CD4-positive, alpha-beta T cell (primary cell): Measurements from ENCODE around the gene PPARD. TPM values are rescaled to one million over a fixed set of nuclear protein-coding genes. Genes with fewer than 3 reads are reported as not detected.

Source experiments
- ATAC-seq: fragments of 200-7000 bp; cut with Tn5 transposase; one replicate; pipeline ENCODE4 v1.10.0; 2022; ENCODE audit warnings: mild to moderate bottlenecking; ENCODE audit not compliant: poor library complexity
- CTCF ChIA-PET: fragments of 350-600 bp; sonication (Branson Sonifier 250); formaldehyde crosslinking; loops from one replicate; lab custom pipeline; 2021; ENCODE audit warnings: antibody characterized with exemption, inconsistent platforms; lab: Charles Lee
- POLR2A ChIA-PET: fragments of 350-600 bp; sonication (Branson Sonifier 250); formaldehyde crosslinking; loops from one replicate; lab custom pipeline; 2021; ENCODE audit warnings: antibody characterized with exemption, inconsistent platforms; lab: Charles Lee
- DNase-seq, 14 experiments: peaks; one replicate each; pipeline ENCODE4 v3.0.0-alpha.2; 2013 to 2020; ENCODE audit warnings: mixed read lengths in 2 of 14
- H3K27ac ChIP-seq, 2 donors: one replicate each; pipeline versions ENCODE4 v1.5.1 to v1.7.0; 2013; ENCODE audit warnings: low read length in 2 of 2, low read depth in 1 of 2, mild to moderate bottlenecking in 1 of 2
- H3K27me3 ChIP-seq, 2 experiments: 1 replicate in 1 of 2; 2 replicates in 1 of 2; pipeline versions ENCODE4 v1.6.1 to v1.7.0; 2013; ENCODE audit warnings: low read length in 2 of 2, control low read depth in 1 of 2, mild to moderate bottlenecking in 1 of 2, moderate library complexity in 1 of 2; ENCODE audit not compliant: insufficient read depth in 2 of 2, control insufficient read depth in 1 of 2
- H3K36me3 ChIP-seq: one replicate; pipeline ENCODE4 v1.6.1; 2013; ENCODE audit warnings: low read length, control low read depth; ENCODE audit not compliant: insufficient read depth
- H3K4me1 ChIP-seq: one replicate; pipeline ENCODE4 v1.6.1; 2013; ENCODE audit warnings: low read length, control low read depth; ENCODE audit not compliant: insufficient read depth
- H3K4me3 ChIP-seq: one replicate; pipeline ENCODE4 v1.5.1; 2013; ENCODE audit warnings: mild to moderate bottlenecking, low read length, moderate library complexity
- H3K9me3 ChIP-seq, 2 experiments: 1 replicate in 1 of 2; 2 replicates in 1 of 2; pipeline versions ENCODE4 v1.6.1 to v1.7.0; 2013; ENCODE audit warnings: low read length in 2 of 2, mild to moderate bottlenecking in 2 of 2, control low read depth in 1 of 2, moderate library complexity in 1 of 2; ENCODE audit not compliant: control insufficient read depth in 1 of 2, insufficient read depth in 1 of 2
- H3K27ac Mint-ChIP-seq: one replicate; pipeline ENCODE4 v1.8.0; 2020; ENCODE audit warnings: mixed read lengths
- H3K27me3 Mint-ChIP-seq: one replicate; pipeline ENCODE4 v1.8.0; 2021; ENCODE audit warnings: mixed read lengths
- H3K36me3 Mint-ChIP-seq: one replicate; pipeline ENCODE4 v1.8.0; 2021; ENCODE audit warnings: low read depth, mixed read lengths
- H3K4me1 Mint-ChIP-seq: one replicate; pipeline ENCODE4 v1.8.0; 2021; ENCODE audit warnings: low read depth, mixed read lengths
- H3K4me3 Mint-ChIP-seq: one replicate; pipeline ENCODE4 v1.8.0; 2020; ENCODE audit warnings: mild to moderate bottlenecking, mixed read lengths
- H3K9me3 Mint-ChIP-seq: one replicate; pipeline ENCODE4 v1.8.0; 2020; ENCODE audit warnings: mixed read lengths
- CTCF ChIP-seq: fragments of 200-600 bp; IDR thresholded peaks from one replicate; pipeline ENCODE4 v1.8.0; 2022; ENCODE audit warnings: antibody characterized with exemption, mild to moderate bottlenecking
- intact Hi-C, 2 experiments: fragments of 100-400 bp; cut with DNase I in 1 of 2; cut with micrococcal nuclease in 1 of 2; formaldehyde crosslinking; loops; one replicate each; pipeline versions ENCODE4 v1.15.1 to v1.9.0; 2023 to 2025; cut with DNase I, micrococcal nuclease
- total RNA-seq, 174 experiments: library from RNA in 2 of 174; stranded (reverse) in 2 of 174; gene quantifications; one replicate each; pipeline ENCODE4 v1.2.3 and lab custom pipeline; 2021 to 2026

Gene PPARD
- total RNA-seq, 2 experiments from 2014 or later: 34.1 to 37.0 TPM

- peak in 1 of 14 experiments; percentile 15 for DNase-seq
- POLR2A ChIA-PET: interaction anchor here (0.6 to 2.6 kb wide), 3 partner anchors 31 to 115 kb away, joined by 3 to 9 read pairs (median 4); no protein-coding TSS in a partner anchor
- no peaks in the 10 kb centered on the region for H3K9me3 Mint-ChIP-seq
Measured at GRCh38 chr6:35417979-35418661, 75.8 kb downstream of the PPARD start.

GRCh38 chr6:35419417-35419816 is 77.1 kb downstream of the PPARD start:
- H3K27me3 Mint-ChIP-seq: no peaks in the 10 kb centered on the region
- DNase-seq (peak in 6 of 14 experiments; percentile 4 to 35 (median 29)), ATAC-seq (peak; percentile 71)
- ChIA-PET POLR2A (interaction anchor here (1.0 to 2.6 kb wide), 6 partner anchors 11 to 87 kb away, joined by 4 to 9 read pairs (median 4); partner anchors contain the start of gene RPL10A), CTCF (interaction anchor here (0.7 kb wide), 1 partner anchor 30 kb away, joined by 3 read pairs; no protein-coding TSS in a partner anchor)
- no peaks in the 10 kb centered on the region for H3K27me3 ChIP-seq
- H3K4me1 Mint-ChIP-seq: peaks cover 35% of the 10 kb centered on the region
- peaks cover 38% of the 10 kb centered on the region for H3K4me1 ChIP-seq
- H3K9me3 Mint-ChIP-seq: no peaks in the 10 kb centered on the region
- intact Hi-C loops: loop anchor here in 1 of 2 experiments (1.0 to 5.0 kb wide), 2 partner anchors 33 to 49 kb away; partner anchors contain the start of genes FANCE and RPL10A
- no peaks in the 10 kb centered on the region for H3K9me3 ChIP-seq
- TF ChIP-seq CTCF: peak; percentile 26
- H3K27ac ChIP-seq: peak overlapping the region; percentile 7 to 28
- H3K4me3 Mint-ChIP-seq: peak overlapping the region; percentile 39
- H3K4me3 ChIP-seq: no peak overlapping the region
- peak overlapping the region; percentile 79 for H3K27ac Mint-ChIP-seq
- H3K36me3 ChIP-seq: peaks cover 48% of the 10 kb centered on the region
- H3K36me3 Mint-ChIP-seq: peaks cover 78% of the 10 kb centered on the region

More at GRCh38 chr6:35417979-35418661, 75.8 kb downstream of the PPARD start:
- ATAC-seq: no peak
- H3K27me3 Mint-ChIP-seq: no peaks in the 10 kb centered on the region
- TF ChIP-seq CTCF: no peak
- Histone ChIP-seq H3K27me3 (no peaks in the 10 kb centered on the region), H3K4me3 (no peak overlapping the region), H3K4me1 (peaks cover 40% of the 10 kb centered on the region), H3K27ac (peak overlapping the region; percentile 9 to 30), H3K36me3 (peaks cover 48% of the 10 kb centered on the region), H3K9me3 (no peaks in the 10 kb centered on the region)
- H3K27ac Mint-ChIP-seq: peak overlapping the region; percentile 79
- peaks cover 38% of the 10 kb centered on the region for H3K4me1 Mint-ChIP-seq
- CTCF ChIA-PET: interaction anchor here (0.7 kb wide), 1 partner anchor 115 kb away, joined by 3 read pairs; no protein-coding TSS in a partner anchor
- intact Hi-C loops: loop anchor here in 1 of 2 experiments (5.0 kb wide), 1 partner anchor 34 kb away; the partner anchor contains the start of gene FANCE
- no peak overlapping the region for H3K4me3 Mint-ChIP-seq
- peaks cover 78% of the 10 kb centered on the region for H3K36me3 Mint-ChIP-seq

- no peak for ATAC-seq
- H3K9me3 ChIP-seq: no peaks in the 10 kb centered on the region
- H3K4me1 Mint-ChIP-seq: peaks cover 30% of the 10 kb centered on the region
- no peaks in the 10 kb centered on the region for H3K9me3 Mint-ChIP-seq
- H3K4me3 ChIP-seq: no peak overlapping the region
- ChIA-PET CTCF (interaction anchor here (1.3 kb wide), 1 partner anchor 29 kb away, joined by 3 read pairs; no protein-coding TSS in a partner anchor), POLR2A (interaction anchor here (1.0 to 2.6 kb wide), 6 partner anchors 12 to 88 kb away, joined by 4 to 9 read pairs (median 4); partner anchors contain the start of gene RPL10A)
- H3K4me1 ChIP-seq: peaks cover 34% of the 10 kb centered on the region
- intact Hi-C loops: loop anchor here in 1 of 2 experiments (1.0 to 5.0 kb wide), 2 partner anchors 32 to 48 kb away; partner anchors contain the start of genes FANCE and RPL10A
- no peaks in the 10 kb centered on the region for H3K27me3 ChIP-seq
- H3K27ac Mint-ChIP-seq: peak overlapping the region; percentile 79
- no peak overlapping the region for H3K27ac ChIP-seq
- H3K27me3 Mint-ChIP-seq: no peaks in the 10 kb centered on the region
- no peak for TF ChIP-seq CTCF
- H3K4me3 Mint-ChIP-seq: no peak overlapping the region
- no peak for DNase-seq
- H3K36me3 ChIP-seq: peaks cover 46% of the 10 kb centered on the region
- peaks cover 81% of the 10 kb centered on the region for H3K36me3 Mint-ChIP-seq
Measured at GRCh38 chr6:35419961-35420360, 77.6 kb downstream of the PPARD start.
